Neural cell (in vitro differentiated cells): ENCODE results near the gene SLC2A1.

ENCODE experiments used
- CTCF ChIP-seq: fragments of 450-650 bp; IDR thresholded peaks from 2 replicates; pipeline ENCODE4 v1.5.1; 2014; ENCODE audit warnings: antibody characterized with exemption, mild to moderate bottlenecking, moderate library complexity; ENCODE audit not compliant: poor library complexity, severe bottlenecking
- EP300 ChIP-seq: fragments of 450-650 bp; conservative IDR thresholded peaks from 2 replicates; pipeline ENCODE4 v1.6.1; 2014; ENCODE audit warnings: antibody characterized with exemption, mild to moderate bottlenecking, moderate library complexity; ENCODE audit not compliant: poor library complexity, severe bottlenecking
- EZH2 ChIP-seq: fragments of 200-600, 300-800 bp; shearing (Covaris generic), sonication (generic); IDR thresholded peaks from 2 replicates; pipeline ENCODE4 v1.6.1; 2014; ENCODE audit warnings: antibody characterized with exemption, low read length, borderline replicate concordance, mild to moderate bottlenecking; ENCODE audit not compliant: insufficient read depth, poor library complexity, severe bottlenecking
- MXI1 ChIP-seq: fragments of 450-650 bp; conservative IDR thresholded peaks from 2 replicates; pipeline ENCODE4 v1.6.1; 2014; ENCODE audit warnings: antibody characterized with exemption, mild to moderate bottlenecking; ENCODE audit not compliant: poor library complexity, severe bottlenecking
- SMC3 ChIP-seq: fragments of 450-650 bp; conservative IDR thresholded peaks from 2 replicates; pipeline ENCODE4 v1.6.1; 2014; ENCODE audit warnings: antibody characterized with exemption, mild to moderate bottlenecking, moderate library complexity; ENCODE audit not compliant: poor library complexity
- TAF1 ChIP-seq: IDR thresholded peaks from 2 replicates; pipeline ENCODE4 v1.6.1; 2012; ENCODE audit warnings: low read depth

DNA sequence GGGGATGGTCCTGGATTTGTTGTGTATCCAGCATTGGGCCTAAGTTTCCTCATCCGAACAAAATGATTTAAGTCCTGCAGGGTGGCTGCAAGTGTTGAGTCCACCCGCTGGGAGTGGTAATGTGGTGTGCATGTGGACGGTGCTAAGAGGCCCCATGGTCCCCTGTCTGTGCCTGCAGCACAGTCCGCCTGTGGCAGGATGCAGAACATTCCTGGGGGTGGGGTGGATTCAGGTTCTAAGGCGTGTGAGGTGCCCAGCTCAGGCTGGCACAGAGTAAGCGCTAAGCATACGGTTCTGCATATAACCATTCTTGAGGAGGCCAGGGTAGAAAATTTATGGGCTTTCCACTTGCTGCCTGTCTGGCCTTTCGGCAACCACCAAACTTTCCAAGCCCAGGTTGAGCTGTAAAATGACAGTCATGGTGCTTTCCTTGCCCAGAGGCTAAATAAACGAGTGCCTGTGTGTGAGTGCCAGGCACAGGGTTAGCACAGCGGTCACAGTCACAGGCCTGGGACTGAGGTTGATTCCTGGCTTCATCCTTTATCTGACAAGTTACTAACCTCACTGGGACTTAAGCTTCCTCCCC is 30.7 kb downstream of the SLC2A1 start:
- TF ChIP-seq CTCF (no peak), EP300 (no peak), MXI1 (no peak), TAF1 (no peak), EZH2 (no peak), SMC3 (no peak)
